Kidney epithelial cell (primary cell): Measurements from ENCODE around the gene METTL22. TPM values are rescaled to one million over a fixed set of nuclear protein-coding genes. Genes with fewer than 3 reads are reported as not detected.

Experiments
- DNase-seq: peaks from one replicate; pipeline ENCODE4 v3.0.0-alpha.2; 2010; ENCODE audit warnings: low read depth
- H3K27me3 ChIP-seq: 2 replicates; pipeline ENCODE4 v1.6.0; 2011; ENCODE audit warnings: low read length; ENCODE audit not compliant: control insufficient read depth, insufficient read depth
- H3K36me3 ChIP-seq: 2 replicates; pipeline ENCODE4 v1.5.1; 2011; ENCODE audit warnings: low read length; ENCODE audit not compliant: control insufficient read depth, insufficient read depth
- H3K4me3 ChIP-seq: 2 replicates; pipeline ENCODE4 v1.5.1; 2011; ENCODE audit warnings: low read depth, mild to moderate bottlenecking, control low read depth, low read length
- CTCF ChIP-seq: IDR thresholded peaks from 2 replicates; pipeline ENCODE4 v1.5.1; 2011; ENCODE audit warnings: mild to moderate bottlenecking, moderate library complexity, low read length, control low read depth, inconsistent platforms; ENCODE audit not compliant: insufficient read depth, poor library complexity, severe bottlenecking
- total RNA-seq: library from RNA; depleted of rRNA; stranded (reverse); fragments of >200 nt; gene quantifications from 2 replicates; pipeline ENCODE4 v1.2.3, GENCODE V29; 2015

METTL22 gene
- total RNA-seq, 1 donor from 2014 or later, result 24.5 TPM

GRCh38 chr16:8639694-8640093 is 18.2 kb downstream of the METTL22 start:
- no peak for TF ChIP-seq CTCF
- Histone ChIP-seq H3K27me3 (no peaks in the 10 kb centered on the region), H3K36me3 (peaks cover 8% of the 10 kb centered on the region), H3K4me3 (no peak overlapping the region)
- no peak for DNase-seq

- H3K36me3 ChIP-seq, result peaks cover 10% of the 10 kb centered on the region
- TF ChIP-seq CTCF, result no peak
- H3K4me3 ChIP-seq, result no peak overlapping the region
- no peak for DNase-seq
- H3K27me3 ChIP-seq, result no peaks in the 10 kb centered on the region
Observed at GRCh38 chr16:8641671-8642070, 20.2 kb downstream of the METTL22 start.

- H3K36me3 ChIP-seq, result peaks cover 11% of the 10 kb centered on the region
- TF ChIP-seq CTCF, result no peak
- no peak for DNase-seq
- no peak overlapping the region for H3K4me3 ChIP-seq
- no peaks in the 10 kb centered on the region for H3K27me3 ChIP-seq
Observed at GRCh38 chr16:8642146-8642545, 20.6 kb downstream of the METTL22 start.

GRCh38 chr16:8644211-8645140 is 23.0 kb downstream of the METTL22 start:
- TF ChIP-seq CTCF, result no peak
- Histone ChIP-seq H3K36me3 (peaks cover 9% of the 10 kb centered on the region), H3K4me3 (no peak overlapping the region), H3K27me3 (no peaks in the 10 kb centered on the region)
- DNase-seq, result no peak

GRCh38 chr16:8645141-8645521 is 23.6 kb downstream of the METTL22 start:
- no peak for DNase-seq
- no peak overlapping the region for H3K4me3 ChIP-seq
- H3K27me3 ChIP-seq, result no peaks in the 10 kb centered on the region
- peaks cover 9% of the 10 kb centered on the region for H3K36me3 ChIP-seq
- TF ChIP-seq CTCF, result no peak
